HG03558 (cell line): ENCODE results near the gene EPHB3.

ENCODE experiments used
- ATAC-seq: cut with Tn5 transposase; IDR thresholded peaks from one replicate; pipeline ENCODE4 v1.9.1; 2021; ENCODE audit warnings: moderate number of reproducible peaks; ENCODE audit not compliant: unreplicated experiment; ENCODE audit errors: extremely low read depth

EPHB3 gene

DNA sequence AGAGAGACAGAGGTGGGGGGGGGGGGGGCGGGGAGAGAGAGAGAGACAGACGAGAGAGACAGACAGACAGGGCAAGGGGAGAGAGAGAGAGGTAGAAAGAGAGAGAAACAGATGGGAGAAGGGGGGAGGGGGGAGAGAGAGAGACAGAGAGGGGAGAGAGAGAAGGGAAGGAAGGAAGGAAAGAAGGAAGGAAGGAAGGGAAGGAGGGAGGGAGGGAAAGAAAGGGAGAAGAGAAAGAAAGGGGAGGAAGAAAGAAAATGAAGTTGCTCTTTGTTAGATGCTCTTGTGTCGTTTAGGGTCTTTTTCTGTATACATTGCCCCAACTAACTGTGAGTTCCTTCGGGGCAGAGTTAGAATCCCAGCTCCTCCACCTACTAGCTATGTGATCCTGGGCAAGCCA is 19.0 kb upstream of the EPHB3 start:
- no peak for ATAC-seq

DNA sequence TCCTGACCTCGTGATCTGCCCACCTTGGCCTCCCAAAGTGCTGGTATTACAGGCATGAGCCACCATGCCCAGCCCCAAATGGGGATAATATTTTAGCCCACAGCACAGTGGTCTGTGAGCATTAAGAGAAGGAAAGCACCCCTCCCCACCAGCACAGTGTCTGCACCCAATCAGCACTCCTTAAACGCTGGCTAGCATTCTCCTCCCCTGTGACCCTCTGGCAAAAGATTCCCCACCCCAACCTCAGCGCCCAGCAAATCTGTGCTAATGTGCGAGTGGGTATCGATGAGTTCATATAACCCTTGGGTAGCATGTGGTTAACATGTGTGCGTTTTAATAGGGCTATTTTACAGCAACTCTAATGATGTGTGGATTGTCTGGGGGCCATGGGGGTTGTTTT is 18.3 kb upstream of the EPHB3 start:
- no peak for ATAC-seq

DNA sequence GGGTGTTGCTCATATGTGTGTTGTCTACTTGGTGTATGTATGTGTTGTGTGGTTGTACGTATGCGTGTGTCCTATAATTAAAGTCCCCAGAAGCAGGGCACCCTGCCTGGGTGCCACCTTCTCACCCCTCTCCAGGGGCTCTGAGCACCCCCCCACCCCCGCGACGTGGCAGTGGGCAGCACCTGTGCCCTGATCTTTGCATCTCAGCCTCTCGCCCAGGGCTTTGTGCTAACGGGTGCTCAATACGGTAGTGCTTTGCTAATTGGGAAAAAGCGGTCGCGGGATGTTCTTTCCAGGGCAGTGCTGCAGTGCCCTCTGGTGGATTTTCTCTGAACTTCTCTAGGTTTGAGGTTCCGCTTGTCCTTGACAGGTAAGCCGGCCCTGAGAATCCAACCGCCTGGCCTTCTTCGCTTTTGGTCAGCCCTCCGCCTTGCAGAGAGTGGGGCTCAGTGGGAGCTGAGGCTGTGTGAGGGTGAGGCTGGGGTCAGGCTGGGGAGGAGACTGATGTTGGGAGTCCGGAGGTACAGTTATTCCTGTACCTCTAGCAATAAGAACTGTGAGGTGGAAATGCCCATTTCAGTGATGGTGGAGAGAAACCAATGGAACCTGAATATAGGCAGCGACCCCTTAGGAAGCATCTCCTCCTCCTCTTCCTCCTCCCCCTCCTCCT is 17.6 kb upstream of the EPHB3 start:
- ATAC-seq = no peak

DNA sequence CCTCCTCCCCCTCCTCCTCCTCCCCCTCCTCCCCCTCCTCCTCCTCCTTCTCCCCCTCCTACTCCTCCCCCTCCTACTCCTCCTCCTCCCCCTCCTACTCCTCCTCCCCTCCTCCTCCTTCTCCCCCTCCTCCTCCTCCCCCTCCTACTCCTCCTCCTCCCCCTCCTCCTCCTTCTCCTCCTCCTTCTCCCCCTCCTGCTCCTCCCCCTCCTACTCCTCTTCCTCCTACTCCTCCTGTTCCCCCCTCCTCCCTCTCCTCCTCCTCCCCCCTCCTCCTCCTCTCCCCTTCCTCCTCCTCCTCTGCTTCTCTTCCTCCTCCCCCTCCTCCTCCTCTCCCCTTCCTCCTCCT is 17.1 kb upstream of the EPHB3 start:
- ATAC-seq = no peak

DNA sequence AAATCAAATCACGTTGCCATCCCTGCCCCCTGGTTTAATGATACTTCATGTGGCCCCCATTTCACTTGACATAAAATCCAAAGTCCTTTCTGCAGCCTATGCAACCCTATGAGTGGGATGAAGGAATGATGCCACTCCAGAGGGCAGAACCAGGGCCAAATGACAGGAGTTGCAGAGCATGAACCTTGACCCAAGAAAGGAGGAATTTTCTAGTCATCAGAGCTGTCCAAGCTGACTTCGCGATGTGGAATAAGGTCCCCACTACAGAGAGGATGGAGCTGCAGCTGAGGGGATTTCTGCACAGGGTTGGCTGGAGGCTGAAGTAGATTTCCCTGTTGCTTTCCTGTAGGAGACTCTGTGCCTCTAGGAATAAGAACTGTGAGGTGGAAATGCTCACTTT is 15.8 kb upstream of the EPHB3 start:
- ATAC-seq = no peak

DNA sequence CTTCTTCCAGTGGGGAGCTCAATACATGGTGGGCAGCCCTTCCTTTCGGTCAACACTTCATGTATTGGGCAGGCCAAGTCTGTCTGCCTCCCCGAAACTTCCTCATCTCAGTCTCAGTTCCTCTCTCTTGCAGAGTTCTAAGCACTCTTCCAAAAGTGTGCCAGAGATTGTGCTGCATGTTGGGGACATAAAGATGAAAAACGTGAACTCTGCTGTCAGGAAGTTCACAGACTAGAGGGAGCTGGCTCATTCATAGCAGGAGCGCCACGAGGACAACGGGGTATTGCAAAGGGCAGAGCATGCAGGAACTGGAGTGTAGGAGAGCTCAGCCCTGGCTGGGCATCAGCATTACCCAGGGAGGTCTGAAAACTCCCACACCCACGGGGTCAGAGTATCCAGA is 15.3 kb upstream of the EPHB3 start:
- no peak for ATAC-seq

DNA sequence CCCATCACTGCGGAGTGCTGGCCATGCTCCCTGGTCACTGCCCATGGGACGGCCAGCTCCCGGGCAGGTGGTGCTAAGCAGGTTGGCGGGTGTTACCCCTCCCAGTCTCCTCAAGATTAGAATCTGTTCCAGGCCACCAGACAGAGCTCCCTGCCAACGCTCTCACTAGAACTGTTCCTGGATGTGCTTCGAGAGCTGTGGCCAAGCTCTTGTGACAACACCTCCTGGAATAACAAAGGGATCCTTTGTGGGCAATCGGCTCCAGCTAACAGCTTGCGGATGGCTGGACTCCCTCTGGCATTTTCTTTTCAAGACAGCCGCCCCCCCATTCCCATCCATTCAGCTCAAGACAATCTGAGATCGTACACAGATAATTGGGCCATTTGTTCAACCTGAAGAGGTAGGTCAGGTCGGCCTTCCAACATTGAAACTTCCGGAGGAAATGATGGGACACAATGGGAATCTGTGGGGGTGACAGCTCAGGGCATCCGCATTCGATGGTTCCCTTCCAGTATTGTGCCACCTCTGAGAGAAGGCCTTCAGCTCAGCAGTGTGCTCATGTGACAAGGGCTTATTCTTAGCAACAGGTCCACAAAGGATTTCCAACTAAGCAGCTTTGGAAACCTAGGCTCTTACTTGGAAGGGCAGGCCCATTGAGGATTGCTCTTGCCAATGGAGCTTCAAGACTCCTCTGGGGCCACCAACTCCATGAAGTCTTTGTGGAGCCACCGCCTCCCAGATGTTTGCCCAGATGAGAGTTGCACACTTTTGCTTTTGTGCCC is 11.6 kb upstream of the EPHB3 start:
- no peak for ATAC-seq

DNA sequence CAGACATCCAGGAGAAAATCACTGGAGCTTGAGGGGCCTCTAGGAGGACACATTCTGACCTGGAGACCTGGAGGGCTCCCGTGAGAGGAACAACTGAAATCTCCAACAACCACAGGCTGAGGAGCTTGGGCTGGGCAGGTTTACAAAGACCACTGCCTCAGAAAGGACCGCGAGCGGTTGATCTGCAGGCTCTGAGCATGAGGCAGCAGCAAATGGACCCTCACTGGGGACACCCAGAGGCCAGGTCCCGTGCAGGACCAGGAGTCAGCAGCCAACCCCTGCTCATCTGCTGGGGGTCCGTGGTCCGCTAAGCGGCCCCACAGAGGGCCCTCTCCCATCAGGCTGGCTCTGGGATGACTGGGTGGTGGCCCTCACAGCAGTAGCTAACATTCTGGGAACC is 10.5 kb upstream of the EPHB3 start:
- no peak for ATAC-seq

DNA sequence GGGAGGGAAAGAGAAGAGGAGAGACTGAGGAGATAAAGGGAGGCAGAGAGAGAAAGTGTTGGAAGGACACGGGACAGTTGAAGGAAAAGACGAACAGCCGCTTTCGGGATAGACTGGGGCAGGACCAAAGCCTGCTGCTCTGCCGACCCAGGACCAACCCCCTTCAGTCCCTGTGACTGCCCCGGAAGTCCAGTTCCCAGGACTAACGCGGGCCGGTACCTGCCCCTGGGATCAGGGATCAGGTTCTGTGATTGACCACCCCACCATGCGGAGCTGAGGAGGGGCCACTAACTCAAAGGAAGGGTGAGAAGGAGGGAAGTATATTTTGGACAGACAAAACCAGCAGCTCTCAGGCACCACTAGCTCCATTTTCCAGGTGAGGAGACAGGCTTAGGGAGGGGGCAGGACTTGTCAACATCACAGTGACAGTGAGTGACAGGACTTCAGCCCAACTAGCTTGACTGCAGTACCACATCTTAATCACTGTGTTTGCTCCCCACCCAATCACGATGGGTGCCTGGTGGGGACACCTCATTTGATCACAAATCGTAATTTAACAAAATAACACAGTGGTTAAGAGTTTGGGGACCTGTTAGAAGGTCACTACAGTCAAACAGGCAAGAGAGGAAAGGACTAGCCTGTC is 9.8 kb upstream of the EPHB3 start:
- no peak for ATAC-seq

DNA sequence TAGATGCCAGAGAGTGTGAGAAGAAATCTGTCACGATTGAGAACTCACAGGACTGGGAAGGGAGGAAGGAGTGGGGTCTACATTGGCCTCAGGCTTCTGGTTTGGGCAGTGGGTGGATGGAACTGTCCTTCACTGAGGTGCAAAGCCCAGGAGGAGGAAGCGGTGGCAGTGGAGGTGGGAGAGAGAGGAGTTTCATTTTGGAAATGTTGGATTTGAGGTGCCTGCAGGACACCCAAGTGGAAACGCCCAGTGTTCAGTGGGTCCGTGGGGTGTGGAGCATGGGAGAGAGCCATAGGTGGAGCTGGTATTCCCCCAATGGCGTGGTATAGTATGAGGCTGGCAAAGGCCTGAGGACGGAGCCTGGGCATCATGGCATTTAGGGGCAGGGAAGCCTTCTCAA is 9.3 kb upstream of the EPHB3 start:
- ATAC-seq = no peak

DNA sequence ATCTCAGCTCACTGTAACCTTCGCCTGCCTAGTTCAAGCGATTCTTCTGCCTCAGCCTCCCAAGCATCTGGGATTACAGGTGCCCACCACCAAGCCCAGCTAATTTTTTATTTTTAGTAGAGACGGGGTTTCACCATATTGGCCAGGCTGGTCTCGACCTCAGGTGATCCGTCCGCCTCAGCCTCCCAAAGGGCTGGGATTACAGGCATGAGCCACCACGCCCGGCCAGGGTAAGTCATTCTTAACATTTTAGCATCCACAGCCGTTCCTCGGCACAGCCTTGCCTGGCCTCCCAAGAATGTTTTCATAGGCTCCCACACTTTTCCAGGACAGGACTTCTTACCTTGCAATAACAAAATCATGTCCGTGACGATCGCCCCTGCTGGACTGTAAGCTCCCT is 8.7 kb upstream of the EPHB3 start:
- no peak for ATAC-seq

DNA sequence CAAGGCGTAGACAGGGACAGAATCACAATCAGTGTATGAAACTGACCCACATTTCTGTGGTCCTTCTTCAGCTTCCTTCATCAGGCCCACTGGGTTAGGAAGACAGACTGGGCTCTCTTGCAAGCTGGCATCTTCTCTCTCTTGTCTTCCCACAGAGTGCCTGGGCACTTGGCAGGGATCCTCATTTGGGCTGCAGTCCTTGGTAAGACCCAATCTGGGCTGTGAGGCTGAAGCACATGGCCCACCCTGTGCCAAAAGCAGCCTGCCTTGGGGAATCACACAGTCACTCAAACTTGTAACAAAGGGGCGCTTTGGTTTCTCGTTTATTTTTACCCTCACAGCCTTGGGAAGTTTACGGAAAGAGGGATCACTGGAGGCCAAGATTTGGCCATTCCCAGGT is 8.2 kb upstream of the EPHB3 start:
- ATAC-seq = no peak

DNA sequence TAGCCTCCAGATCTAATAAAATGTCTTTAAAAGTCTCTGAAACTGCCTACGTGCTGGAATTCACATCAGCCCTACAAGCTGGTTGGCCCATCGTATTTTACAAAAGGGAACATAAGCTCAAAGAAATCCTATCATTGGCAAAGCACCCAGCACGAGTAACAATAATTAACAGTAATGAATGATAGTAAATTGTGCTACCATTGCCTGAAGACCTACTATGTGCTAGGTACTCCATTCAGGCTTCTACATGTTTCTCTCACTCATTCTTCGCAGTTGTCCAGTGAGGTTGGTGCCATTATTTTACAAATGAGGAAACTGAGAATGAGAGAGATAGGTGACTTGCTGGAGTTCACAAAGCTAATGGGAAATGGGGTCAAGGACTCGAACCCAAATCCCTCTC is 7.1 kb upstream of the EPHB3 start:
- no peak for ATAC-seq

DNA sequence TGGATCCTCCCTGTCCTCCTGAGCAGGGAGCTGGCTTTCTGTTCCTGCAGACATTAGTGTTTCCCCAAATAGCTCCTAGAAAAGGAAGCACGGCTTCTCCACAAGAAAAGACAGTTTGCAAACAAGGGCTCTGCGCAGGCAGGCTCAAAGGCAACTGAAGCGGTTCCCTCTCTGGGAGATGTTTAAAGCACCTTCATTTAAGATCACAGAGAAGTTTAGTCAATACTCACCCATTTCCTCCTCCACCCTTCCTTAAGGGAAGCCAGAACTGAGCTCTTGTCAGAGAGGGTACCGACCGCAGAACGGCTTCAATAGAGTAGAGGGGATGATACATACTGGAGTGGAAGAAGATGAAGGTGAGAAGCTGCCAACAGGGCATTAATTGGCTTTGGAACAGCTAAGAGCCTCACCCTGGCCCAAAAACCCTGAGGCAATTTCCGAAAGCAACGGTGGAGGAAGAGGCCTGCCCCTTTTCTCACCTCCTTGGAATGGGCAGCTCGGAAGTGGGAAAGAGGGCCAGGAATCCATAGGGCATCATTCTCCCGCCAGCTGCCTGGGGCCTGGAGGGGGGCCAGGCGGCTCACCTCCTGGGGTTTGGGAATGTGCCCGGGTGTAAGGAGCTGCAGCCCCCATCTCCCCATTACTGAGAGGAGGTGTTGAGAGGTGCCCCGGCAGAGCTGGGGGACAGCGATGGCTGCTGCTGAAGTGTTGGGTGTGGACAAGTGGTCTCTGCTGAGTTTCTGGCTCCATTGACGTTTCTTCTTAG is 4.8 kb upstream of the EPHB3 start:
- no peak for ATAC-seq

DNA sequence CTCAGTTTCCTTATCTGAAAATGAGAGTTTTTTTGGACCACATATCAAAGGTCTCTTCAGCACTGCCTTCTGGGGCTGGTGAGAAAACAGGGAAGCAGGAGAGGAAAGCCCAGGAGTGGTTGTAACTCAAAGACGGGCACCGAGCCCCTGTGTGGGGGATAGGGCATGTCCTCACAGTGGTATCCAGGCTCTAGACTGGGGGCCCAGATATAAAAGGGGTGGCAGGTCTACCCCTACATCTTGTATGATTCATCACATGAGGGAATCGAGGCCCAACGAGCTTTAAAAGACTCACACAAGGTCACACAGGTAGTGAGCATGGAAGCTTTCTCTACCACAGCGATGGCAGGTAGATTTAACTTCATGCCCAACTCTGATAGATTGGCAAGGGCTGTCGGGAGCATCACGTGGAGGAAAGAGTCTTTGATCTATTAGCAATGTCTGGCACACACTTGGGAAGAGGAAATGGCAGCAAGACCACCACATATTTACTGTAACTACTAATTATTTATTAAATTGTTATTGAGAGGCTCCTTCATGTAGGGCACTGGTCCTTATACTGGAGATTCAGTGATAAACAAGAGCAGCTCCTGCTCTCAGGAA is 4.1 kb upstream of the EPHB3 start:
- ATAC-seq = no peak

DNA sequence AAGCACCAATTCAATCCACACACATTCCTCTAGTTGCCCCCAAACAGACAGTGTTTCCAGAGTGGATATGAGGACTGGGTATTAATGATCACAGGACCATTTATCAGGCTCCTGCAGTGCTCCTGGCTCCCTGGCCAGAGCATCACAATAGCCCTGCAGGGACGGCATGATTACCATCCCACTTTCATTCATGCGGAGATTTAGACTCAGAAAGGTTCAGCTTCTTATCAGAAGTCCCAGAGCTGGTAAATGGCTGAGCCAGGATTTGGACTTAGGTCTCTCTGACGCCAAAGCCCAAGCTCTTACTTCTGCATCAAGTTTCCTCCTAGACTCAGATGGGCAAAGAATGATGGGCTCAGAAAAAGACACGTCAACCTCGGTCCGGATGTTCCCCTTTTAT is 2.9 kb upstream of the EPHB3 start:
- ATAC-seq = no peak

DNA sequence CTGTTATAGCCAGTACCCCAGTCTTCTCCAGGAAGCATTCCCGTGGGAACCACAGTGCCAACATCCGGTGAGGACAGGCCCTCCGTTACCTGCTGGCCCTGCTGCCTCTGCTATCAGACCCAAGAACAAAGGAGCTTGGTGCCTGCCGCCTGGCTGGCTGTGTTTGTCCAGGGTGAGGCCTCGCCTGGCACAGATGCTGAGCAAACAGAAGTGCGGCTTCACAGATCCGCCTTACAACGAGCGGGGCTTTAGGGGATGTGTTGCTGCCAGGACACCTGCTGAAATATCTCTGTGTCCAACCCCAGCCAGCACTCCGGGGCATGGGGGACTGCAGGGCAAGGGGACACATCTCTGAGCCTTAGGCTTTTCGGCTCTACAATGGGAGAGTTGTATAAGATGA is 2.2 kb upstream of the EPHB3 start:
- ATAC-seq = no peak

DNA sequence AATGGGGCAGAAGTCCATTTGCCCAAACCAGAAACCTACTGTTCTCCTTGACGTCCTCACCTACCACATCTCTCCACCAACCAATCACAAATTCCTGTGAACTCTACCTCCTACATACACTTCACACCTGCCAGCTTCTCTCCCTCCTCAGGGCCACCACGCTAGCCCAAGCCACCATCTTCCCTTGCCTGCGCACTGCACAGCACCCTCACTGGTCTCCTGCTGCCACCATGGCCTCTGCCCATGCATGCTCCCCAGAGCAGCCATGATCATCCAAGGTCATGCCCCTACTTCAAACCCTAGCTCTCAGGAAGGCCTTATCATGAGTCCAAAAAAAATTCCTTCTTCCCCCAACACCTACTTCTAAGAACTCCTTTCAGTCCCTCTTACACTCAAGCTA is 1.1 kb upstream of the EPHB3 start:
- no peak for ATAC-seq

DNA sequence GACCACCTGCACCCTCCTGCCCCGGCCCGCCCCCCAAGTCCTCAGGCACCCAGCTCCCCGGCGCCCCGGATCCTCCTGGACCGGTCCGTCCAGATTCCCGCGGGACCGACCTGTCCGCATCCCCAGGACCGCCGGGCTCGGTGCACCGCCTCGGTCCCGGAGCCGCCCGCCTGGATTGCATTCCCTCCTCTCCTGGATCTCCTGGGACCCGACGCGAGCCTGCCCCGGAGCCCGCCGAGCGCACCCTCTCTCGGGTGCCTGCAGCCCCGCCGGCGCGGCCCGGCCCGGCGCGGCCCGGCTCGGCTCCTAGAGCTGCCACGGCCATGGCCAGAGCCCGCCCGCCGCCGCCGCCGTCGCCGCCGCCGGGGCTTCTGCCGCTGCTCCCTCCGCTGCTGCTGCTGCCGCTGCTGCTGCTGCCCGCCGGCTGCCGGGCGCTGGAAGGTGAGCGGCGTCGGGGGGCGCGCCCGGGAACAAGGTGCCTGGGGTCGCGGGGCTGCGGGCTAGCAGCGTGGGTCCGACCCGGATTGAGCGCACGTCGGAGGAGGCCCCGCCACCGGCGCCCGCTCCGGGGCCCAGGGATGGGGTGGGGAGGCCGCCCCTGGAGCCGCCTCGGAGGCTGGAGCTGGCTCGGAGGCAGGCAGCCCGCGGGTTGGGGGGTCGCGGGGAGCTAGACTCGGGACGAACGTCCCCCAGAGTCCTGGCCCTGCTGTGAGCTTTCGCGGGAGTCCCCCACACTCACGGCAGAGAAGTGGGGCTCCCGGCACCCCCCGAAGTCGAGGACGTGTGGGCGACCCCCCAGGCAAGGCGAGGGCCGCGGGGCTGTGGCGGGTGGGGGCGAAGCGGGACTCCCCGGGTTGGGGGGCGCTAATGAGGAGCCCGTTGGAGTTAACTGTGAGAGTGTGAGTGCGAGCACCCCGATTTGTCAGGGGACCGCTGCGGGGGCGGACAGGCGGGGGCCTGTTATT is 610 bp downstream of the EPHB3 start:
- no peak for ATAC-seq
